ENCODE measurements around the gene DPP10. TPM values are rescaled to one million over a fixed set of nuclear protein-coding genes. Genes with fewer than 3 reads are reported as not detected.
A peak's percentile ranks its signal among the peaks of the same experiment; 100 is the strongest.

DPP10 gene
- total and polyA plus RNA-seq, 2 of the 13 experiments (the other 11 are each of a cell fraction or from before 2014, with no cell fraction given) = 0.95 to 1.7 TPM

- no peak for TF ChIP-seq TBP (CRISPR knock-in tag; IDR thresholded peaks at IDR 0.05)
- TF ChIP-seq ZNF547 (CRISPR knock-in tag; IDR thresholded peaks at IDR 0.05) = 0 out of 2 replicates have a peak, but pooled peaks have one; percentile 36
- no peak for TF ChIP-seq E2F2 (CRISPR knock-in tag; IDR thresholded peaks at IDR 0.05; ENCODE audit: borderline replicate concordance)
- peak; percentile 97 for TF ChIP-seq WIZ (CRISPR knock-in tag; IDR thresholded peaks at IDR 0.05)
- TF ChIP-seq, protein P1, sequence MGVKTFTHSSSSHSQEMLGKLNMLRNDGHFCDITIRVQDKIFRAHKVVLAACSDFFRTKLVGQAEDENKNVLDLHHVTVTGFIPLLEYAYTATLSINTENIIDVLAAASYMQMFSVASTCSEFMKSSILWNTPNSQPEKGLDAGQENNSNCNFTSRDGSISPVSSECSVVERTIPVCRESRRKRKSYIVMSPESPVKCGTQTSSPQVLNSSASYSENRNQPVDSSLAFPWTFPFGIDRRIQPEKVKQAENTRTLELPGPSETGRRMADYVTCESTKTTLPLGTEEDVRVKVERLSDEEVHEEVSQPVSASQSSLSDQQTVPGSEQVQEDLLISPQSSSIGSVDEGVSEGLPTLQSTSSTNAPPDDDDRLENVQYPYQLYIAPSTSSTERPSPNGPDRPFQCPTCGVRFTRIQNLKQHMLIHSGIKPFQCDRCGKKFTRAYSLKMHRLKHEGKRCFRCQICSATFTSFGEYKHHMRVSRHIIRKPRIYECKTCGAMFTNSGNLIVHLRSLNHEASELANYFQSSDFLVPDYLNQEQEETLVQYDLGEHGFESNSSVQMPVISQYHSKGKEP (CRISPR knock-in tag; IDR thresholded peaks at IDR 0.05) = peak; percentile 70; the same call in 1 of the 2 replicates
- TF ChIP-seq ZNF781 (CRISPR knock-in tag; IDR thresholded peaks at IDR 0.05; ENCODE audit: borderline replicate concordance, not compliant biosample characterization) = no peak
- 0 out of 2 replicates have a peak, but pooled peaks have one; percentile 10 for TF ChIP-seq ARID5B (CRISPR knock-in tag; IDR thresholded peaks at IDR 0.05)
- no peak for TF ChIP-seq ARHGAP35 (CRISPR knock-in tag; IDR thresholded peaks at IDR 0.05; ENCODE audit: borderline replicate concordance)
- 0 out of 2 replicates have a peak, but pooled peaks have one; percentile 33 for TF ChIP-seq ZNF607 (CRISPR knock-in tag; IDR thresholded peaks at IDR 0.05; ENCODE audit: borderline replicate concordance)
- peak; percentile 37; the same call in 1 of the 2 replicates for TF ChIP-seq ZNF160 (CRISPR knock-in tag; IDR thresholded peaks at IDR 0.05)
- no peak for TF ChIP-seq ZZZ3 (CRISPR knock-in tag; IDR thresholded peaks at IDR 0.05; ENCODE audit: borderline replicate concordance)
- no peak for TF ChIP-seq TOE1 (CRISPR knock-in tag; IDR thresholded peaks at IDR 0.05)
- no peak for TF ChIP-seq ZNF564 (CRISPR knock-in tag; IDR thresholded peaks at IDR 0.05)
- no peak for TF ChIP-seq SSRP1 (CRISPR knock-in tag; IDR thresholded peaks at IDR 0.05)
- TF ChIP-seq HES4 (CRISPR knock-in tag; IDR thresholded peaks at IDR 0.05; ENCODE audit: borderline replicate concordance) = no peak
- no peak for TF ChIP-seq ZMYM3 (CRISPR knock-in tag; IDR thresholded peaks at IDR 0.05)
- 0 out of 2 replicates have a peak, but pooled peaks have one; percentile 21 for TF ChIP-seq THRA (CRISPR knock-in tag; IDR thresholded peaks at IDR 0.05; ENCODE audit: borderline replicate concordance)
- TF ChIP-seq ZSCAN9 (CRISPR knock-in tag; IDR thresholded peaks at IDR 0.05; ENCODE audit: borderline replicate concordance) = peak; percentile 75; the same call in 1 of the 2 replicates
- TF ChIP-seq, protein P2, sequence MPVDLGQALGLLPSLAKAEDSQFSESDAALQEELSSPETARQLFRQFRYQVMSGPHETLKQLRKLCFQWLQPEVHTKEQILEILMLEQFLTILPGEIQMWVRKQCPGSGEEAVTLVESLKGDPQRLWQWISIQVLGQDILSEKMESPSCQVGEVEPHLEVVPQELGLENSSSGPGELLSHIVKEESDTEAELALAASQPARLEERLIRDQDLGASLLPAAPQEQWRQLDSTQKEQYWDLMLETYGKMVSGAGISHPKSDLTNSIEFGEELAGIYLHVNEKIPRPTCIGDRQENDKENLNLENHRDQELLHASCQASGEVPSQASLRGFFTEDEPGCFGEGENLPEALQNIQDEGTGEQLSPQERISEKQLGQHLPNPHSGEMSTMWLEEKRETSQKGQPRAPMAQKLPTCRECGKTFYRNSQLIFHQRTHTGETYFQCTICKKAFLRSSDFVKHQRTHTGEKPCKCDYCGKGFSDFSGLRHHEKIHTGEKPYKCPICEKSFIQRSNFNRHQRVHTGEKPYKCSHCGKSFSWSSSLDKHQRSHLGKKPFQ (CRISPR knock-in tag; IDR thresholded peaks at IDR 0.05; ENCODE audit: insufficient replicate concordance) = peak; percentile 30
- TF ChIP-seq AGO1 (IDR thresholded peaks at IDR 0.05; ENCODE audit: low read depth, low read length, poor library complexity, severe bottlenecking) = no peak
These were observed at the start of gene DPP10 (continued) for GRCh38 chr2:114442510-114442909.

Measured in HepG2 (cell line).